OCI-LY7 (cell line): ENCODE data around the gene ZBTB20.

Experiments
- CTCF ChIP-seq: fragments of 200-600 bp; sonication (generic); conservative IDR thresholded peaks from 2 replicates; pipeline ENCODE4 v1.5.1; 2014; ENCODE audit warnings: mild to moderate bottlenecking, antibody characterized with exemption, low read length, moderate library complexity, mixed read lengths
- EZH2phosphoT487 ChIP-seq: fragments of 200-600 bp; sonication (generic); IDR thresholded peaks from 2 replicates; pipeline ENCODE4 v1.6.1; 2018; ENCODE audit warnings: low read depth, borderline replicate concordance, mild to moderate bottlenecking, mixed run types, antibody characterized with exemption, low read length, moderate library complexity, mixed read lengths

GRCh38 chr3:114863848-114864247 lies 283.2 kb downstream of the ZBTB20 start:
- TF ChIP-seq CTCF (no peak), EZH2phosphoT487 (no peak)
